Activated CD4-positive, alpha-beta T cell treated with anti-CD3 and anti-CD28 coated beads, Interleukin-2, amount 10 ng/mL, durations not matched to agents 7 days and 5 days (primary cell): ENCODE results near the gene LPP. TPM values are rescaled to one million over a fixed set of nuclear protein-coding genes. Genes with fewer than 3 reads are reported as not detected.

Source experiments
- CTCF ChIA-PET: fragments of 350-600 bp; sonication (Branson Sonifier 250); formaldehyde crosslinking; loops from one replicate; lab custom pipeline; 2021; ENCODE audit warnings: antibody characterized with exemption; lab: Charles Lee
- POLR2A ChIA-PET: fragments of 350-600 bp; sonication (Branson Sonifier 250); formaldehyde crosslinking; loops from one replicate; lab custom pipeline; 2021; ENCODE audit warnings: antibody characterized with exemption; lab: Charles Lee
- DNase-seq: peaks from one replicate; pipeline ENCODE4 v3.0.0-alpha.2; 2020
- H3K27ac Mint-ChIP-seq: one replicate; pipeline ENCODE4 v1.8.0; 2021; ENCODE audit warnings: mild to moderate bottlenecking, moderate library complexity, mixed read lengths
- H3K27me3 Mint-ChIP-seq: one replicate; pipeline ENCODE4 v1.8.0; 2021; ENCODE audit warnings: mixed read lengths
- H3K36me3 Mint-ChIP-seq: one replicate; pipeline ENCODE4 v1.8.0; 2021; ENCODE audit warnings: low read depth, mixed read lengths
- H3K4me1 Mint-ChIP-seq: one replicate; pipeline ENCODE4 v1.8.0; 2021; ENCODE audit warnings: mixed read lengths
- H3K4me3 Mint-ChIP-seq: one replicate; pipeline ENCODE4 v1.8.0; 2021; ENCODE audit warnings: mild to moderate bottlenecking, moderate library complexity, mixed read lengths
- H3K9me3 Mint-ChIP-seq: one replicate; pipeline ENCODE4 v1.8.0; 2021; ENCODE audit warnings: mixed read lengths
- total RNA-seq, 2 experiments: library from RNA; stranded (reverse); gene quantifications; one replicate each; pipeline ENCODE4 v1.2.3, GENCODE V29; 2021

Gene LPP
- total RNA-seq, 2 experiments from 2014 or later: 63.6 to 70.3 TPM

DNA sequence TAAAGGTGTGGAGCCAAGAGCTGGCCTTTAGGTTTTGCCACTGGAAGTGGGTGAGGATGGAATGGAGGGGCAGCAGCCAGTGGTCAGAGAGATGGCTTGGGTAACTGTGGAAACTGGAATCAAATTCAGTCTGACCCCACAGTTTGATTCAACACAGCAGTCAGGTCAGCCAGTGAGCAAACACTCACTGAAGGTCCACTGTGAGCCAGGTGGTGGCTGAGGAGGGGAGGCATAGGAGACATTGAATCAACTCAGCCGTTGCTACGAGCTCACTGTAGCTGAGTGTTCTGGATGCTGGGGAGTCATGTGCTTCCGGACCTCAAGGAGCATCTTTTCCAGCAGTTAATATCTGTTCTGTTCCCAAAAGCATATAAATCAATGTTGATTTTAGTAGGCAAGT is 37.5 kb downstream of the LPP start:
- Mint-ChIP-seq H3K9me3 (no peaks in the 10 kb centered on the region), H3K27ac (no peak overlapping the region), H3K27me3 (no peaks in the 10 kb centered on the region), H3K4me1 (peaks cover 28% of the 10 kb centered on the region), H3K4me3 (no peak overlapping the region), H3K36me3 (peaks cover 39% of the 10 kb centered on the region)
- ChIA-PET POLR2A (no interaction called here), CTCF (interaction anchor here (0.6 to 2.4 kb wide), 3 partner anchors 15 to 452 kb away, joined by 3 to 8 read pairs (median 4); no protein-coding TSS in a partner anchor)
- no peak for DNase-seq

DNA sequence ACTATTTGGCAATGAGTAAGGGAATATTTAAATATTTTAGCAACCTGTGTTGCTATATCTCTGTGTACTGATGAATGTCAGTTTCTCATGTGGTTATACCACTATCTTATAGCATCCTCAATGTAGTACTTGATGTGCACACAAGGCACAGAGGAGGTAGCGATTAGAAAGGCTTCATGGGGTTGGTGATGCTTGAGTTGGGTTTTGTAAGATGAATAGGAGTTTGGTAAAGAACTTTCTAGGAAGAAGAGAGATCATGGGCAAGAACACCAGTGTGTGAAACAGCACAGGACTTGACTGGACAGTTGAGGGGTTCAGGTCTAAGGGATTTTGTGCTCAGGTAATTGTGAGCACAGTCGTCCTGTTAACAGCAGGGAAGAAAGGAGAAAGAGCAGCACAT is 38.1 kb downstream of the LPP start:
- Mint-ChIP-seq H3K9me3 (no peaks in the 10 kb centered on the region), H3K27ac (no peak overlapping the region), H3K36me3 (peaks cover 44% of the 10 kb centered on the region), H3K4me3 (no peak overlapping the region), H3K27me3 (no peaks in the 10 kb centered on the region), H3K4me1 (peaks cover 28% of the 10 kb centered on the region)
- ChIA-PET POLR2A (no interaction called here), CTCF (interaction anchor here (1.5 kb wide), 1 partner anchor 452 kb away, joined by 3 read pairs; no protein-coding TSS in a partner anchor)
- no peak for DNase-seq

DNA sequence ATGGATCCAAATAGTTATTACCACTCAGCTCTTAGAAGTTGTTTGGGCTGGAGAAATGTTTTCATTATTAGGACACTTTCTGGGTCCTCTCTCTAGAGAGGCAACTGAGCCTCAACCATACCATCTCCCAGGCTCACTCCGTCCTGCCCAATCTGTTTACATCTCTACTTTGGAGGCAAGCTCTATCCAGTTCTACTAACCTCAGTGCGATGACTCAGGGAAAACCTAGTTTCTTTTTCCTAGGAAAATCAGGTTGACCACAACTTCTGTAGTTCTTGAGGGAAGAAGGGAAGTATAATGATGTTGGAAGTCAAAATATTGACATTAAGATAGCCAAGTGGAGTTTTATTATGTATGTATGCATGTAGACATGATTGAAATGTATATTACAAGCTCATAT is 40.4 kb downstream of the LPP start:
- H3K27ac Mint-ChIP-seq: no peak overlapping the region

DNA sequence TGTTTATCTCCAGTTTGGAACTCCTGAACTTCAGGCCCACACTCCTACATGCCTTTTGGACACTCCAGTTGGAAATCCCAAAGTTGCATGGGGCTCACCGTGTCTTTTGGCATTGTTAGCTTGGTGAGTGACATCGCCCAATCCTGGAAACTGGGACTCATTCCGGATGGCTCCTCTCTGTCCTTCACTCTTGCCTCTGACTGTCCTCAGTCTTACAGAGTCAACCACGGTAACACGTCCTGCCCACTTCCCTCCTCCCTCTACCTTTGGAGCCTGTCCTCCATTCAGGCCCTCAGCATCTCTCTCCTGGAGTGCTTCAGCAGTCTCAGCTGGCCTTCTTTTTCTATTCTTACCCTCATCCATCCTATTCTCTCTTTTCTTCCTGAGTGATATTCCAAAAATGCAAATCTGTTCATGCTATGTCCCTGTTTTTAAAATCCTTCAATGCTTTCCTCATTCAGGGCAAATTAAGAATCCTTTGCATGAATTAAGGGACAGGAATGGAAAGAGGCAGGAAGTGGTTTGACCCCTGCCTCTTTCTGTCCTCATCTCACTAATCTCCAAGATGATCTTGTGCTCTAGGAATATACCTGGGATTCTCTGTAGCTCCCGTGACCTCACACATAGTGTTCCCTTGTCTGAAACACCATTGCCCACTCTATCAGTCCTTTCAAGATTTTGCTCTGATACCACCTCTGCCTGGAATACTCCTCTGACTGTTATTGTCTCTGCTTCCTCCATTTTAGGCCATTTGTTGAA is 42.5 kb downstream of the LPP start:
- no peak for DNase-seq
- Mint-ChIP-seq H3K27ac (peak overlapping the region; percentile 51), H3K4me3 (no peak overlapping the region), H3K27me3 (no peaks in the 10 kb centered on the region), H3K9me3 (no peaks in the 10 kb centered on the region), H3K4me1 (peaks cover 15% of the 10 kb centered on the region), H3K36me3 (peaks cover 40% of the 10 kb centered on the region)
- CTCF ChIA-PET: no interaction called here
- POLR2A ChIA-PET: no interaction called here

More for the DNA sequence above, 40.4 kb downstream of the LPP start:
- CTCF ChIA-PET: interaction anchor here (0.7 to 1.6 kb wide), 4 partner anchors 12 to 501 kb away, joined by 3 to 4 read pairs (median 3); no protein-coding TSS in a partner anchor
- Mint-ChIP-seq H3K36me3 (peaks cover 51% of the 10 kb centered on the region), H3K4me1 (peaks cover 21% of the 10 kb centered on the region), H3K9me3 (no peaks in the 10 kb centered on the region), H3K4me3 (no peak overlapping the region), H3K27me3 (no peaks in the 10 kb centered on the region)
- no peak for DNase-seq
- POLR2A ChIA-PET: no interaction called here

DNA sequence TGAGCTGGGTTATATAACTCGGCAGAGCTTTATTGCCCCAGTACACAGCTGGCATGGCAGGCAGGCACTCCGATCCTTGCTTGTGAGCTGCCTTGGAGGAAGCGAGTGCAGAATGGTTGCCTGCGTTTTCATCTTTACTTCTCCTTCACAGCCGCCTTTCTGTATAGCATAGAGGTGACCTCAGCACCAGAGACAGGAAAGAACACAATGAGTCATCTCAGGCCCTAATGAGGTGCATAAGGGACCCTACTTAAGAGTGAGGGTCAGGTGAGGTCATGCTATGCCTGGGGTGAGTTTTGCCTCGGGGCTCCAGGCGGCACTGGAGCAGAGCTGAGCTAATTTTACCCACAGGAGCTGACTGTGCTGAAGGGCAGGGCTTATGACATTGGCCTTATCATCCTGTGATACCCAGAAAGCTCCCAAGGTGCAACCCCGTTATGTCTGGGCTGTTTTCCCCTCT is 43.5 kb downstream of the LPP start:
- ChIA-PET POLR2A (no interaction called here), CTCF (interaction anchor here (1.0 to 1.4 kb wide), 2 partner anchors 8 to 13 kb away, joined by 3 read pairs; no protein-coding TSS in a partner anchor)
- H3K4me1 Mint-ChIP-seq: peaks cover 17% of the 10 kb centered on the region
- no peak overlapping the region for H3K27ac Mint-ChIP-seq
- no peak overlapping the region for H3K4me3 Mint-ChIP-seq
- no peaks in the 10 kb centered on the region for H3K9me3 Mint-ChIP-seq
- DNase-seq: no peak
- peaks cover 39% of the 10 kb centered on the region for H3K36me3 Mint-ChIP-seq
- no peaks in the 10 kb centered on the region for H3K27me3 Mint-ChIP-seq

DNA sequence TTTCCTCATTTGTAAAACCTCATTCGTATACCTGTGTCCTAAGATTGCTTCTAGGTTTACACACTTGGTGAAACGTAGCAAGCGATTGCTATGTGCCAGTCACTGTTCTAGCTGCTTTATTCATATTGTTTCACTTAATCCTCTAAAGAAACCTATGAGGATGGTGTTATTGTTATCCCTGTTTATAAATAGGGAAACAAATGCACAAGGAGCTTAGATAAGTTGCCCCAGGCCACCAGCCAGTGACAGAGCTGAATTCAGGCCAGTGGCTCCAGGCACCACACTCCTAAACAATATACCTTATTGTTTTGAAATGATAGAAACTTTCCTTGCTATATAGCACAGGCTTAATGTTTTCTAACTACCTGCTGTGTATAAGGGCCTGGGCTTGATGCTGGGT is 44.0 kb downstream of the LPP start:
- Mint-ChIP-seq H3K27ac (no peak overlapping the region), H3K4me3 (no peak overlapping the region), H3K27me3 (no peaks in the 10 kb centered on the region), H3K4me1 (peaks cover 20% of the 10 kb centered on the region), H3K9me3 (no peaks in the 10 kb centered on the region), H3K36me3 (peaks cover 34% of the 10 kb centered on the region)
- ChIA-PET CTCF (interaction anchor here (1.0 to 1.4 kb wide), 2 partner anchors 9 to 14 kb away, joined by 3 read pairs; no protein-coding TSS in a partner anchor), POLR2A (no interaction called here)
- DNase-seq: no peak

DNA sequence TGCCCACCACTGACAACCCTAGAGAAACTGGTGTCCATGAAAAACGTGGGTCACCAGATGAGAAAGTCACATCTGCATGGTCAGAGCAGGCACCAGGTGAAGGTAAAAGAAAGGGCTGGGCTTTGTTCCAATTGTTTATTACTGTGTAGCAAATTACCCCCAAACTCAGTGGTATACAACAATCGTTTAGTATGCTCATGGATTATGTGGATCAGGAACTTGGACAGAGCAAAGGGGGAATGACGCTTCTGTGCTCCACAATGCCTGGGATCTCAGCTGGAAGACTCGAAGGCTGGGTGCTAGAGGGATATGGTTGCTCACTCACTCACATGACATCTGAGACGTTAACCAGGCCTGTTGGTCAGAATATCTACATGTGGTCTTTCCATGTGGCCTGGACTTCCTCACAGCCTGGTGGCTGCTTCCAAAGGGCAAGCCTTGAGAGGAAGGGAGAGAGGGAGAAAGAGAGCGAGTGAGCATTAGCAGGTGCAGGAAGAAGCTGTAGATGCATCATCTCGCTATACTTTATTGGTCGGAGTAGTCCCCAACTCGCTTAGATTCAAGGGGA is 44.9 kb downstream of the LPP start:
- POLR2A ChIA-PET: no interaction called here

DNA sequence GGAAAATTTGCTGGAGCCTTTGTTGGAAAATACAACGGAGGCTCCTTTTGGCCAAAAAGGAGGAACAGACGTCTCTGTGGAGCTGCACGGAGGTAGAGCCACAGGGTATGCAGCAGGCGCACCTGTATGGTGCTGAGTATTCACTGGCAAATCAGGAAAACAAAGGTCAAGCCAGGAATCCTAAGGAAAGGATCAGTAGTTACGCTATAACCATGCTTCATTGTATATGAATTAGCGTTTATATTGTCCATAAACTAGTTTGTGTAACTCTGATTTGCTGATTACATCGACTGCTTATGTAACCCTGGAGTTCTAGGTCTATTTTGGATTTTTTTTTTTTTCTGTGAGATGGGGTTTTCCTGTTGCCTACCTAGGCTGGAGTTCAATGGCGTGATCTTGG is 45.4 kb downstream of the LPP start:
- DNase-seq: no peak
- ChIA-PET CTCF (interaction anchor here (1.2 kb wide), 1 partner anchor 10 kb away, joined by 5 read pairs; no protein-coding TSS in a partner anchor), POLR2A (no interaction called here)
- peaks cover 28% of the 10 kb centered on the region for H3K36me3 Mint-ChIP-seq
- H3K4me3 Mint-ChIP-seq: no peak overlapping the region
- H3K27ac Mint-ChIP-seq: no peak overlapping the region
- no peaks in the 10 kb centered on the region for H3K9me3 Mint-ChIP-seq
- H3K27me3 Mint-ChIP-seq: no peaks in the 10 kb centered on the region
- H3K4me1 Mint-ChIP-seq: peaks cover 19% of the 10 kb centered on the region

More for the DNA sequence above, 44.9 kb downstream of the LPP start:
- no peak overlapping the region for H3K4me3 Mint-ChIP-seq
- CTCF ChIA-PET: interaction anchor here (1.4 kb wide), 1 partner anchor 10 kb away, joined by 3 read pairs; no protein-coding TSS in a partner anchor
- DNase-seq: no peak
- peaks cover 20% of the 10 kb centered on the region for H3K4me1 Mint-ChIP-seq
- H3K27me3 Mint-ChIP-seq: no peaks in the 10 kb centered on the region
- H3K36me3 Mint-ChIP-seq: peaks cover 28% of the 10 kb centered on the region
- H3K9me3 Mint-ChIP-seq: no peaks in the 10 kb centered on the region
- H3K27ac Mint-ChIP-seq: no peak overlapping the region

DNA sequence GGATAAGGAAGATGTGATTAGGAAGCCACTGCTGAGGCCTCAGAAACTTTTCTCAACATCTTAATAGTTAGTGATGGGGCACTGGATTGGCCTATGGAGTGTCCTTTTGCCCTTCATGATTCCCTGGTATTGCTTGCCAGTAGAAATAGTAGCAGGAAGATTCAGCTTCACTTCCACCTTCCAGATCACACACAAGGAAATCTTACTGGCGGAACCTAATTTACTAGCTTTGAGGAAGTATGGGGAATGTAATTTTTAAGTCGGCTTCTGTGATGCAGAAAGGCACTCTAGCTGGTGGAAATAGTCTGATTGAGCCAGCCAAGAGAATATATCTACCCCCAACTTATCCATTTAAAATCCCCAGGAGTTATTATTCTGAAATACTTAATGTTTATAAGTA is 46.5 kb downstream of the LPP start:
- peaks cover 18% of the 10 kb centered on the region for H3K4me1 Mint-ChIP-seq
- CTCF ChIA-PET: interaction anchor here (1.2 to 1.5 kb wide), 2 partner anchors 12 to 13 kb away, joined by 4 to 5 read pairs; no protein-coding TSS in a partner anchor
- peaks cover 31% of the 10 kb centered on the region for H3K36me3 Mint-ChIP-seq
- no peaks in the 10 kb centered on the region for H3K27me3 Mint-ChIP-seq
- no peak overlapping the region for H3K27ac Mint-ChIP-seq
- DNase-seq: no peak
- H3K4me3 Mint-ChIP-seq: no peak overlapping the region
- no peaks in the 10 kb centered on the region for H3K9me3 Mint-ChIP-seq
- POLR2A ChIA-PET: no interaction called here

DNA sequence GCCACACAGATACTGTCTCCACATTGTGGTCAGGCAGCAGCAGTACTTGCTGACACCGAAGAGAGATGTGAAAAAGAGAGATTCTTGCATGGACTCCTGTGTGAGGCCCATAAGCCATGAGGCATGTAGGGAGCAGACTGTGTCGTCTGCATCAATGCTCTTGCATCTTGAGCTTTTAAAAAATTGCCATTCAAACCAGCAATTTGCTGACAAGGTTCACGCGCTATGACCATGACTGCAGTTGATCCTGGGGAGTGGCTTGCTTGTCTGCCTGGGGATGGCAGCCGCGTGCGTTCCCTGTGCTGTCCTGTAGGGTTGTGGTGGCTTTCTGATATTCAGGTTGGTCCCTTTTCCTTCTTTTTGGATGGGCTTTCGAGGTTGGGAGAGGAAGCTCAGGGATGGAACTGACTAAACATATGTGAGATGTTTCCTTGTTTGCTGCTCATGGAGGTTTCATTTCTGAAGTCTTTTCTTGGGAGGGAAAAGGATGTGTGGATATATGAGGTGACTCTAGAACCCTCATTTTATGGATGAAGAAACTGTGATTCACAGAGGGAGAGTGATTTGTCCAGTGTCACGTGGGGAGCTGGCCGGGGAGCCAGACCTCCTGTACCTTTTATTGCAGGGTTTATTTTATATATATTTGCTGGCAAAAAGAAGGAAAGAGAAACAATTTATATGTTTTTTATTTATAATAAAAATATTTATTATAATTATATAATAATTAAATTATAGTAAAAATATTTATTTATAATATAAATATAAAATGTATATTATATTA is 48.6 kb downstream of the LPP start:
- ChIA-PET POLR2A (no interaction called here), CTCF (no interaction called here)
- peak; percentile 44 for DNase-seq
- Mint-ChIP-seq H3K9me3 (no peaks in the 10 kb centered on the region), H3K27me3 (no peaks in the 10 kb centered on the region), H3K27ac (no peak overlapping the region), H3K4me3 (no peak overlapping the region), H3K36me3 (peaks cover 27% of the 10 kb centered on the region), H3K4me1 (peaks cover 10% of the 10 kb centered on the region)

DNA sequence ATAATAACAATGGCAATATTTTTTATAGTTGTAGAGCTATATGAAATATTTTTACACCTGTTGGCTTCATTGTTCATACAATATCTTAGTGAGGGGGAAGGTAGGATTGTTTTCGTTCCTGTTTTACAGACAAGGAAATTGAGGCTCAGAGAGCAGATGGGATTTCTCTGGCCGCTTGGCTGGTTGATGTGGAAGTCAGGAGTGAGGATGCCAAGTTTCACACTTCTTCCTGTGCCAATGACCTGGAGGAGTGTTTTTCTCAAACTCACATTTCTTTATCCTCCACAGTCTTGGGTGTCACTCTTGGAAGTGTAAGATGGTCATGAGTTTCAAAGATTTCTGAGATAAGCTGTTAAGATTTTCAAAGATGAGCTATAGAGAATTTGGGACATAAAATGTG is 50.6 kb downstream of the LPP start:
- Mint-ChIP-seq H3K4me1 (peaks cover 7% of the 10 kb centered on the region), H3K27me3 (no peaks in the 10 kb centered on the region), H3K27ac (no peak overlapping the region), H3K4me3 (no peak overlapping the region), H3K9me3 (no peaks in the 10 kb centered on the region), H3K36me3 (peaks cover 26% of the 10 kb centered on the region)
- ChIA-PET CTCF (interaction anchor here (0.6 kb wide), 2 partner anchors 25 to 200 kb away, joined by 3 to 4 read pairs; no protein-coding TSS in a partner anchor), POLR2A (interaction anchor here (0.6 kb wide), 1 partner anchor 77 kb away, joined by 4 read pairs; no protein-coding TSS in a partner anchor)
- no peak for DNase-seq

DNA sequence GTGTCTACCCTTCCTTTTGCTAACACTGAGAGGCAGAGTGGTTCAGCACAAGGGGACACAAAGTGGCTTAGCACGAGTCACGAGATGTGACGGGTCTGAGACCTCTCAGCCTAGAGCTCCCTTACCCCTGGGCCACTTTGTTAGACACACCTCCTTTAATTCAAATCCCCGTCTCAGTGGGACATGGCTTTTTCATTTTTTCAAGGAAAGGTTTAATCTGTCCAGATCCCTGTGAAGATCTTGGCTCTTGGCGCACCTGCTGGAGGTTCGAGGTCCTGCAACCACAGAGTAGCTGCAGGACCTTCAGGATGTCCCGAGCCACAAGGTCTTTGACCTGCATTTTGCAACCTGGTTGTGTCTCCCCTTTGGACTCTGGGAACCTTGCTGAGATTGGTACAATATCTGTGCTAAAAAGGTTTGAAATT is 52.0 kb downstream of the LPP start:
- no peak overlapping the region for H3K4me3 Mint-ChIP-seq
- peaks cover 29% of the 10 kb centered on the region for H3K36me3 Mint-ChIP-seq
- no peak overlapping the region for H3K27ac Mint-ChIP-seq
- peaks cover 7% of the 10 kb centered on the region for H3K4me1 Mint-ChIP-seq
- no peaks in the 10 kb centered on the region for H3K27me3 Mint-ChIP-seq
- no peak for DNase-seq
- H3K9me3 Mint-ChIP-seq: no peaks in the 10 kb centered on the region
- ChIA-PET POLR2A (interaction anchor here (0.6 kb wide), 1 partner anchor 837 kb away, joined by 3 read pairs; no protein-coding TSS in a partner anchor), CTCF (interaction anchor here (0.8 to 2.6 kb wide), 5 partner anchors 12 to 835 kb away, joined by 3 to 11 read pairs (median 3); no protein-coding TSS in a partner anchor)
